Natural killer cell (primary cell): ENCODE measurements around the gene ROBO3. TPM values are rescaled to one million over a fixed set of nuclear protein-coding genes. Genes with fewer than 3 reads are reported as not detected.

Experiments
- ATAC-seq, 3 donors: fragments of 150-1000 bp in 2 of 3; fragments of 200-7000 bp in 1 of 3; cut with Tn5 transposase; 1 replicate in 1 of 3; 2 replicates in 2 of 3; pipeline ENCODE4 v1.10.0; 2021; ENCODE audit warnings: mild to moderate bottlenecking in 2 of 3, moderate library complexity in 2 of 3
- DNase-seq, 2 donors: peaks; one replicate each; pipeline versions ENCODE4 v3.0.0 to v3.0.0-alpha.2; 2013 to 2021; ENCODE audit warnings: mixed read lengths in 1 of 2
- H3K27ac ChIP-seq: one replicate; pipeline ENCODE4 v1.5.1; 2013; ENCODE audit warnings: mild to moderate bottlenecking, low read length
- H3K27me3 ChIP-seq: one replicate; pipeline ENCODE4 v1.6.1; 2013; ENCODE audit warnings: low read length; ENCODE audit not compliant: control insufficient read depth, insufficient read depth
- H3K36me3 ChIP-seq: one replicate; pipeline ENCODE4 v1.6.1; 2013; ENCODE audit warnings: low read length; ENCODE audit not compliant: control insufficient read depth, insufficient read depth
- H3K4me1 ChIP-seq: one replicate; pipeline ENCODE4 v1.6.1; 2013; ENCODE audit warnings: low read length; ENCODE audit not compliant: control insufficient read depth, insufficient read depth
- H3K4me3 ChIP-seq: one replicate; pipeline ENCODE4 v1.5.1; 2013; ENCODE audit warnings: low read length
- H3K9me3 ChIP-seq: one replicate; pipeline ENCODE4 v1.6.1; 2013; ENCODE audit warnings: low read length; ENCODE audit not compliant: control insufficient read depth, insufficient read depth
- H3K27ac Mint-ChIP-seq, 2 donors: one replicate each; pipeline ENCODE4 v1.8.0; 2022; ENCODE audit warnings: mild to moderate bottlenecking in 2 of 2, mixed read lengths in 2 of 2, moderate library complexity in 1 of 2
- H3K27me3 Mint-ChIP-seq, 2 donors: one replicate each; pipeline ENCODE4 v1.8.0; 2022; ENCODE audit warnings: low read depth in 2 of 2, mixed read lengths in 2 of 2
- H3K36me3 Mint-ChIP-seq: one replicate; pipeline ENCODE4 v1.8.0; 2022; ENCODE audit warnings: mixed read lengths
- H3K4me1 Mint-ChIP-seq, 2 donors: one replicate each; pipeline ENCODE4 v1.8.0; 2022; ENCODE audit warnings: mixed read lengths in 2 of 2
- H3K4me3 Mint-ChIP-seq: one replicate; pipeline ENCODE4 v1.8.0; 2022; ENCODE audit warnings: mild to moderate bottlenecking, moderate library complexity, mixed read lengths
- H3K9me3 Mint-ChIP-seq, 2 donors: one replicate each; pipeline ENCODE4 v1.8.0; 2022; ENCODE audit warnings: mixed read lengths in 2 of 2
- WGBS: methylation state at CpG from one replicate; pipeline ENCODE4 v1.1.7; 2013; ENCODE audit warnings: missing lambda C conversion rate; ENCODE audit not compliant: insufficient coverage; 5-methylcytosine and 5-hydroxymethylcytosine counted together
- intact Hi-C: fragments of 100-400 bp; cut with micrococcal nuclease; formaldehyde crosslinking; loops from one replicate; pipeline ENCODE4 v1.14.2; 2022
- total RNA-seq, 4 donors: library from RNA; stranded (reverse); fragments of 120-200 nt in 1 of 4; gene quantifications; one replicate each; pipeline versions ENCODE4 v1.2.3 to v1.2.4, GENCODE V29; 2013 to 2022
- TF ChIP-seq, protein P1 (sequence below): fragments of 200-600 bp; IDR thresholded peaks from one replicate; pipeline ENCODE4 v1.8.0; 2022; ENCODE audit warnings: antibody characterized with exemption

ROBO3 gene
- total RNA-seq, 3 donors from 2014 or later (not counting 1 experiment from before 2014, with no cell fraction given), result 16.9 to 23.8 (median 22.7) TPM

- no peaks in the 10 kb centered on the region for H3K9me3 Mint-ChIP-seq
- intact Hi-C loops, result no loop called here
- H3K27me3 ChIP-seq, result peaks cover 2% of the 10 kb centered on the region
- no peak within 1 kb of the TSS for H3K27ac Mint-ChIP-seq
- 7% methylated on average over 12 of the region's 12 CpGs for WGBS
- peaks cover 0 to 9% of the 10 kb centered on the region in 2 donors for H3K4me1 Mint-ChIP-seq
- TF ChIP-seq, protein P1, sequence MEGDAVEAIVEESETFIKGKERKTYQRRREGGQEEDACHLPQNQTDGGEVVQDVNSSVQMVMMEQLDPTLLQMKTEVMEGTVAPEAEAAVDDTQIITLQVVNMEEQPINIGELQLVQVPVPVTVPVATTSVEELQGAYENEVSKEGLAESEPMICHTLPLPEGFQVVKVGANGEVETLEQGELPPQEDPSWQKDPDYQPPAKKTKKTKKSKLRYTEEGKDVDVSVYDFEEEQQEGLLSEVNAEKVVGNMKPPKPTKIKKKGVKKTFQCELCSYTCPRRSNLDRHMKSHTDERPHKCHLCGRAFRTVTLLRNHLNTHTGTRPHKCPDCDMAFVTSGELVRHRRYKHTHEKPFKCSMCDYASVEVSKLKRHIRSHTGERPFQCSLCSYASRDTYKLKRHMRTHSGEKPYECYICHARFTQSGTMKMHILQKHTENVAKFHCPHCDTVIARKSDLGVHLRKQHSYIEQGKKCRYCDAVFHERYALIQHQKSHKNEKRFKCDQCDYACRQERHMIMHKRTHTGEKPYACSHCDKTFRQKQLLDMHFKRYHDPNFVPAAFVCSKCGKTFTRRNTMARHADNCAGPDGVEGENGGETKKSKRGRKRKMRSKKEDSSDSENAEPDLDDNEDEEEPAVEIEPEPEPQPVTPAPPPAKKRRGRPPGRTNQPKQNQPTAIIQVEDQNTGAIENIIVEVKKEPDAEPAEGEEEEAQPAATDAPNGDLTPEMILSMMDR, result no peak
- H3K4me3 ChIP-seq, result no peak within 1 kb of the TSS
- no peaks in the 10 kb centered on the region for H3K9me3 ChIP-seq
- H3K36me3 ChIP-seq, result no peaks in the 10 kb centered on the region
- no peaks in the 10 kb centered on the region for H3K36me3 Mint-ChIP-seq
- ATAC-seq (no peak), DNase-seq (no peak)
- no peak within 1 kb of the TSS for H3K27ac ChIP-seq
- H3K4me1 ChIP-seq, result peaks cover 5% of the 10 kb centered on the region
- no peak within 1 kb of the TSS for H3K4me3 Mint-ChIP-seq
- H3K27me3 Mint-ChIP-seq, result peaks cover 17 to 28% of the 10 kb centered on the region in 2 donors
Measured at GRCh38 chr11:124897674-124898262, 32.5 kb downstream of the ROBO3 start, which contains the start of gene ROBO4. Gene ROBO4 (minus strand): TSS chr11:124897865. CDS start chr11:124897795, 70 bp downstream.

- ATAC-seq (no peak), DNase-seq (no peak)
- no peaks in the 10 kb centered on the region for H3K36me3 Mint-ChIP-seq
- Histone ChIP-seq H3K27me3 (peaks cover 5% of the 10 kb centered on the region), H3K4me1 (peaks cover 5% of the 10 kb centered on the region), H3K4me3 (no peak overlapping the region), H3K9me3 (no peaks in the 10 kb centered on the region), H3K36me3 (no peaks in the 10 kb centered on the region), H3K27ac (no peak overlapping the region)
- WGBS, result 74% methylated on average over 2 of the region's 3 CpGs
- intact Hi-C loops, result no loop called here
- H3K27ac Mint-ChIP-seq, result no peak overlapping the region
- H3K27me3 Mint-ChIP-seq, result peaks cover 18 to 33% of the 10 kb centered on the region in 2 donors
- H3K4me3 Mint-ChIP-seq, result no peak overlapping the region
- no peaks in the 10 kb centered on the region for H3K9me3 Mint-ChIP-seq
- TF ChIP-seq, protein P1, result no peak
- peaks cover 0 to 9% of the 10 kb centered on the region in 2 donors for H3K4me1 Mint-ChIP-seq
Measured at GRCh38 chr11:124898263-124898680, 33.0 kb downstream of the ROBO3 start.

DNA sequence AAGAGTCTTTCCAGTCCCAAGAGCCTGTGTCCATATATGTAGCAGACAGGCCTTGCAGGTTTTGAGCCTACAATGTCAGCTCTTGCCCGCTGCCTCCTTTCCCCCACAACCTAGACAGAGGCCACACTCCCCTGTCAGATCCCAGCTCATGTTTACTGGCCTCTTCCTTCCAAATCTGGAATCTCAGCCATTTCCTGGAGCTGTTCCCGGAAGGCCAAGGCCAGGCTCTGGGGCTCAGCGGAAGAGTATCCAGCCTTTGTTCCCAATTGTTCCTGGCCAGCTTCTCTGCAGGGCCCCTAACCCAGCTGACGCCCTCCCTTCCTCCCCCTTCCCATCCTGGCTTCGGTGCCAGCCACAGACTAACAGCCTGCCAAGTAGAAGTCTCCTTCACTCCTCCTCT lies 33.5 kb downstream of the ROBO3 start:
- Mint-ChIP-seq H3K36me3 (no peaks in the 10 kb centered on the region), H3K4me1 (peaks cover 0 to 9% of the 10 kb centered on the region in 2 donors), H3K27me3 (peaks cover 20 to 36% of the 10 kb centered on the region in 2 donors), H3K9me3 (no peaks in the 10 kb centered on the region), H3K27ac (no peak overlapping the region), H3K4me3 (no peak overlapping the region)
- no peak overlapping the region for H3K27ac ChIP-seq
- peaks cover 5% of the 10 kb centered on the region for H3K27me3 ChIP-seq
- H3K36me3 ChIP-seq, result no peaks in the 10 kb centered on the region
- DNase-seq (no peak), ATAC-seq (no peak)
- TF ChIP-seq, protein P1, result no peak
- no peak overlapping the region for H3K4me3 ChIP-seq
- intact Hi-C loops, result no loop called here
- WGBS, result 74% methylated on average over 5 of the region's 5 CpGs
- no peaks in the 10 kb centered on the region for H3K9me3 ChIP-seq
- H3K4me1 ChIP-seq, result peaks cover 5% of the 10 kb centered on the region
